GM12891 (cell line): Measurements from ENCODE around the gene RNF14.

Experiments used
- DNase-seq: peaks from one replicate; pipeline ENCODE4 v3.0.0; 2011; ENCODE audit warnings: low spot score; ENCODE audit not compliant: insufficient read length
- FAIRE-seq: peaks from 2 replicates; lab custom pipeline; 2011; peaks lifted over from hg19 to GRCh38; lab: Jason Lieb, UNC
- PAX5 ChIP-seq: IDR thresholded peaks from 2 replicates; pipeline ENCODE4 v1.6.1; 2011; ENCODE audit warnings: low read length, moderate library complexity, mild to moderate bottlenecking; ENCODE audit not compliant: insufficient read depth, severe bottlenecking
- POLR2A ChIP-seq: IDR thresholded peaks from 2 replicates; pipeline ENCODE4 v1.6.1; 2011; ENCODE audit warnings: low read depth, low read length, control low read depth
- POLR2AphosphoS5 ChIP-seq: IDR thresholded peaks from 2 replicates; pipeline ENCODE4 v1.6.1; 2011; ENCODE audit warnings: low read depth, low read length, control low read depth
- POU2F2 ChIP-seq: IDR thresholded peaks from 2 replicates; pipeline ENCODE4 v1.6.1; 2011; ENCODE audit warnings: low read depth, mild to moderate bottlenecking, control low read depth, low read length, moderate library complexity
- SPI1 ChIP-seq: IDR thresholded peaks from 2 replicates; pipeline ENCODE4 v1.6.1; 2011; ENCODE audit warnings: low read depth, low read length, control low read depth
- TAF1 ChIP-seq: IDR thresholded peaks from 2 replicates; pipeline ENCODE4 v1.6.1; 2011; ENCODE audit warnings: low read depth, low read length, control low read depth

Gene RNF14

DNA sequence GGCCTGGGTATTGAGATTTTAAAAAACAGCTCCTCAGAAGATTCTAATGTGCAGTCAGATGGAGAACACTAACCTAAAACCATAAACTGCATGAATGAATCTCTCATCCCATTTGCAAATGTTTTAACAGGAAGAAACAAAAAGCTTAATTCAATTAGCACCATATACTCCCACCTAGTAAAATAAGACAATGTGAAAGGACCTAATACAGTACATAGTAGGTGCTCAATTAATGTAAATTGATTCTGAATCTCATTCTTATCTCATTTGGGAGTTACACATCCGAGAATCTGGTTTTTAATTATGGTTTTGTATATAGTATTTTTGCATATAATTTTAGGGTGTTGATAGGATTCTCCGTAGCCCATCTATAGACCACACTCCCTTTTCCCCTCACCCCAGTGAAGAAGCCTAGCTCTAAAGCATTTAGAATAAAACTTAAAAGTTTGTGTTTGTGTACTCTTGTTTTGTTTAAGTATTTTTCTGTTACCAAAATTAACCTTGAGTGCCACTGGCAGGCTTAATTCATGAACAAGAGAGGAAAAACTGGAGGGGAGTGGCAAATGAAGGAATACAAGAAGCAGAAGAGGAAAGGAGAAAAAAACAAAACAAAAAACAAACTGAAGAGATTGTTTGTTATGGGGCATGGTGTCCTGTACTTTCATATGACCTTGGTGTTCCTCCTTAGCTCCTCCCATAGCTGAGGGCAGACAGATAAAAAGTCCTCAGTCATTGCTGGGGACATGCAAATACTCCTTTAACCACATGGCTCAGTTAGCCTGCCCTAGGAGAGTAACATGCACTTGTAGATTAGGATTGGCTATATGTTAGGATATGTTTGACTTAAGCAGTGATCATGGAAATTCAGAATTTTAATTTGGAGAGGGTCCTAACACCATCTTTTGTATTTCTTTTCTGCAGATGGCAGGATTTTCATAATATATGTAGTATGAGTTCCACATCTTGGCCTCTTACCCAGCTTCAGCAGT, 1.2 kb downstream of the RNF14 start:
- DNase-seq (peak; percentile 45), FAIRE-seq (peak; percentile 93)
- TF ChIP-seq PAX5, result no peak
- no peak for TF ChIP-seq POLR2AphosphoS5
- TF ChIP-seq POU2F2, result peak; percentile 77

DNA sequence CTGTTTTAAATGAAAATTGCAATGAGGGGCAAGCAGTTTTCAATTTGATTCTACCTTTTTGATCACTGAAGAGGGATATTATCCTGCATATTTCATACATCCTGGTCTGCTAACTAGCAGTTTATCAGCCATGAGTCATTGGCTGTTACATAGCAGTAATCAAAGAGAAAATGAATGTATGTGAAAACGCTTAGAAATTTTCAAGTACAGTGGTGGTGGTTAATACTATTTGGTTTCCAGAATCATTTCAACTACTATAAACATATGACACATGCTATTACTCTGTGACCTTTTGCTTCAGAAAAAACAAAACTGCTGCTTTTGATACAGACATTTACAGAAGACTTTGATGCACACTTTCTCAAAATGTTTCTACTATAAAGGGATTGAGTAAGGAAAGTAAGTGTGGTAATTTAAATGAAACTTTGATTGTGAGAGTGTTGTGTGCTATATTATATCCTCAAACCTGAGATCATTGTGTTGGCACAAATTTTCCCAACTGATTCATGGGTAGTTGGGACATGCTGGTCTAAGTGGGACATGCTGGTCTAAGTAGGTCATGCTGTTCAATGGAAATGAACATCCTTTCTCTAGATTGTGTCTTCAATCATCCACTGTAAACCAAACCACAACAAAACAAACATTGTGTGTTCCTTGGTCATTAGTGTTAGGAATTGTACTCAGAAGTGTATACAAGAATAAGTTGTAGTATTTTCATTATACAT, 5.1 kb downstream of the RNF14 start:
- DNase-seq (no peak), FAIRE-seq (no peak)
- TF ChIP-seq PAX5, result no peak

DNA sequence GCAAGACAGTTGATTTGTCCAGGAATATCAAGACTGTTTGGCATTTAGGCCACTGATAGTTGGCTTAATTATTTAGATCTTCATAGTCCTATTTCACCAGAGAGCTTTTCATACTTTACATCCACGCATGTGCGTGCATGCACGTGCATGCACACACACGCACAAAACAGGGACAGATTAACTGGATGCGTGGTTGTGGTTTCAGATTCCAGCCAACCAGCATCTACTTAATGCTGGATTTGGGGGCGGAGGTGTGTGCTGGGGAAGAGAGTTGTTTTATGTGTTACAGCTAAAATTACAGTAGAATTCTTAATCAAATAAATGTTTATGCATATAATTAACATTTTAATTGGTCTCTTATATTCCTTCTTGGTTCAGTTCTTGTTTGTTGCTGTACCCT, 7.3 kb downstream of the RNF14 start:
- FAIRE-seq, result no peak
- DNase-seq, result no peak
- TF ChIP-seq POLR2AphosphoS5 (no peak), POU2F2 (no peak), PAX5 (no peak), SPI1 (no peak), POLR2A (no peak), TAF1 (no peak)

DNA sequence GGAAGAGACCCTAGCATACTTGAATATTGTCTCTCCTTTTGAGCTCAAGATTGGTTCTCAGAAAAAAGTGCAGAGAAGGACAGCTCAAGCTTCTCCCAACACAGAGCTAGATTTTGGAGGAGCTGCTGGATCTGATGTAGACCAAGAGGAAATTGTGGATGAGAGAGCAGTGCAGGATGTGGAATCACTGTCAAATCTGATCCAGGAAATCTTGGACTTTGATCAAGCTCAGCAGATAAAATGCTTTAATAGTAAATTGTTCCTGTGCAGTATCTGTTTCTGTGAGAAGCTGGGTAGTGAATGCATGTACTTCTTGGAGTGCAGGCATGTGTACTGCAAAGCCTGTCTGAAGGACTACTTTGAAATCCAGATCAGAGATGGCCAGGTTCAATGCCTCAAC, 9.5 kb downstream of the RNF14 start:
- DNase-seq (no peak), FAIRE-seq (no peak)
- TF ChIP-seq PAX5 (no peak), POLR2A (no peak), POLR2AphosphoS5 (no peak), TAF1 (no peak), POU2F2 (no peak), SPI1 (no peak)

DNA sequence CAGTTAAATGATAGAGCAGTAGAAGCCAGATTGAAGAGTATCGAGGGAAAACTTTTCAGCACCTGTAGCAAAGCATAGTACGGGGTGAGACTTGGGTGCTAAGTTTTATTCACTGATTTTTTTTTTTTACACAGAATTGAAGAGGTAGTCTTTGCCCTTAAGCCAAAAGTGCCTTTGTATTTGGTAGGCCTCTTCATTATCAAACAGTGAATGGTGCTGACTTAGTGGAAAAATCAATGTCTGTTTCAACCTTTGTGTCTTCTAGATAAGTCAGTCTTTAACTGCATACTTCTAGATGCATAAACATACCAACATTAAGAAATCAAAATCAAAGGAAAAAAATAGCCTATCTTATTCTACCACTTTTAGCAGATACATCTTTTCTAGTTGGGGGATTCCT, 13.7 kb downstream of the RNF14 start:
- TF ChIP-seq POU2F2, result no peak
- TF ChIP-seq TAF1, result no peak
- no peak for TF ChIP-seq POLR2AphosphoS5
- no peak for TF ChIP-seq PAX5
- no peak for TF ChIP-seq SPI1
- no peak for TF ChIP-seq POLR2A
- FAIRE-seq, result no peak

DNA sequence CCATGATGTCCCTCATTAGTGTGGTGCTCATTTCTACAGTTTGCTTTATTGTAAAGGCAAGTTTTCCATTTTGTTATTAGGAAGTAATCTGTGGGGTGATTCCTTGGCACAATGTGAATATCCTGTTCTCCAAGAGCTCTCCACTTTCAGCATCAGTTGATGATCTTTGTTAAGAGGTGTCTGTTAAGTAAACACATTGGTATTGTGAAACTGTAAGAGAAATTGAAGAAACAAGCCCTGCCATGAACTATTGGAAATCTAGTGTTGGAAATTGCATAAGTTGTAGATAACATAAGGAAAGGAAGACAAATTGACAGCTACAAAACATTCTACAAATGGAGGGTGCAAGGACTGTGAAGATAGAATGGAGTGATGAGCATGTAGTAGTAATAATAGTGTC, 17.2 kb downstream of the RNF14 start:
- TF ChIP-seq POLR2AphosphoS5 (no peak), PAX5 (no peak), POLR2A (no peak), POU2F2 (no peak), TAF1 (no peak)
- FAIRE-seq, result no peak
- no peak for DNase-seq

More for the DNA sequence above, 13.7 kb downstream of the RNF14 start:
- no peak for DNase-seq

DNA sequence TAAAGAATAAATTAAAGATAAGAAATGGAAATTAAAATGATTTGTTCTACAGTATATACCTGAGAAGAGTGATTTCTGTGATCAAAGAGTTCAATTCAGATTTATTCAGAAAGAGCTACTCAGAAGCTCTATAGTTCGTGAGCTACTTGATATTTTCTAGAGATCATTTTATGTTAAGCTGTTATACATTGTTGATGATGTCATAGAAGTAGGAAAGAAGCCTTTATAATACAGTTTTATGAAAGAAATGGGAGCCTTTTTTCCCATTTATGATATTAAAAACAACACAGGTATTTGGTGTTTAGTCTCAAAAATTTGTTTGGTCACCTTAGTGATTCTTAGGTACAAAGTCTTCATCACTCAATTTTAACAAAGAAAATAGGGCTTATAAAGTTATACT, 20.8 kb downstream of the RNF14 start:
- no peak for FAIRE-seq

DNA sequence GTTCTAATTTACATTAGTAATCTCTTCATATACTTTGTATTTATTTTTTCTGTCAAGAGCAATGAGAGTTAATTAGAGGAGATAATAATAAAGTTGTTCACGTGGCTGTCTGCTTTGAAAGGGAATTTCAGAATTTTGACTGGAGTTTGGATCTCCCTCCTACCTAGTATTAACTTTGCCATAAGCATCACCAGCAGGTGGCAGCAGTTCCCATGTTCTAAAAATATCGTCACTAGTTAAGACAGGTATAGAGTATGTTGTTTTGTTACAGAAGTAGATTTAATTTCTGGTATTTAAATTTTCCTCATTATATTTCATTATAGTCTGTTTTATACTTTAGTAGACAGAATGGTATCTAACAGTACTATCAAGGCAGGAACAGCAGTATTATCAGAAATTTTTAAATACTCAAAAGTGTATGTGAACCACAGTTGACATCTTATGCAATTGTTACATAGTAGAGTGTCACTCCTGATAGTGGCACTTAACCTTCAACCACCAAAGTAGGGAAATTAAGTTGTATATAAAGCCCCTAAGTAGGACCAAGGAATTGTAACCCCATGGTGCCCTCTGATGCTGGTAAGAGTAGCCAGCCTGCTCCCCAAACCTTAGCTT, 23.6 kb downstream of the RNF14 start:
- no peak for DNase-seq
- peak; percentile 66 for FAIRE-seq
- no peak for TF ChIP-seq POU2F2
- TF ChIP-seq POLR2A, result no peak
- TF ChIP-seq POLR2AphosphoS5, result no peak
- TF ChIP-seq SPI1, result no peak
- TF ChIP-seq TAF1, result no peak
- no peak for TF ChIP-seq PAX5

More for the DNA sequence above, 20.8 kb downstream of the RNF14 start:
- no peak for TF ChIP-seq TAF1
- no peak for TF ChIP-seq POLR2AphosphoS5
- TF ChIP-seq SPI1, result no peak
- no peak for TF ChIP-seq POLR2A
- no peak for TF ChIP-seq POU2F2
- no peak for TF ChIP-seq PAX5
- DNase-seq, result no peak

DNA sequence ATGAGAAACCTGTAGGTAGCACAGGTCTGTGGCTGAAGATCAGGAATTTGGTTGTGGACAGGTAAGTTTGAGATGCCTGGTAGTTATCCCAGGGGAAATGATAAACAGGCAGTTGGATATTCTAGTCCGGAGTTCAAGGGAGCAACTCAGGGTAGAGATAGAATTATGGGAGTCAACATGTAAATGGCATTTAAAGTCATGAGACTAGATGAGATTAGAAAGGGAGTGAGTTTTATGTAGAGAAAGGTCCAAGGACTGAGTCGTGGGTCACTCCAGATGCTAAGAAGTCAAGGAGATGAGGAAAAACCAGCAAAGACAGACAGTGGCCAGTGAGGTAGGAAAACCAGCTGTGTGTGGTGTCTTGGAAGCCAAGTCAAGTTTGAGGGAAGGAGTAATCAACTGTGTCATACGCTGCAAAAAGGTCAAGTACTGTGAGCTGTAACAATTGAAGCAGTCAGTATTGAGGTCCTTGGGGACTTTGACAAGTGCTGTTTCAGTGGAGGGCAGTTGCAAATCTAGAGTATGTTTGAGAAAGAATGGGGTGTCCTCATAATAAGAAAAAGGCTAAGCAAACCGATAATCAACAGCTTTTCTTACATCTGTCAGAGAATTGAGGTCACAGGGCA, 25.7 kb downstream of the RNF14 start:
- TF ChIP-seq POU2F2, result no peak
- no peak for TF ChIP-seq TAF1
- no peak for TF ChIP-seq POLR2AphosphoS5
- TF ChIP-seq PAX5, result no peak
- TF ChIP-seq SPI1, result no peak
- no peak for TF ChIP-seq POLR2A
- FAIRE-seq (no peak), DNase-seq (no peak)
